ENCODE data around the gene KAZN.

The KAZN gene

DNA sequence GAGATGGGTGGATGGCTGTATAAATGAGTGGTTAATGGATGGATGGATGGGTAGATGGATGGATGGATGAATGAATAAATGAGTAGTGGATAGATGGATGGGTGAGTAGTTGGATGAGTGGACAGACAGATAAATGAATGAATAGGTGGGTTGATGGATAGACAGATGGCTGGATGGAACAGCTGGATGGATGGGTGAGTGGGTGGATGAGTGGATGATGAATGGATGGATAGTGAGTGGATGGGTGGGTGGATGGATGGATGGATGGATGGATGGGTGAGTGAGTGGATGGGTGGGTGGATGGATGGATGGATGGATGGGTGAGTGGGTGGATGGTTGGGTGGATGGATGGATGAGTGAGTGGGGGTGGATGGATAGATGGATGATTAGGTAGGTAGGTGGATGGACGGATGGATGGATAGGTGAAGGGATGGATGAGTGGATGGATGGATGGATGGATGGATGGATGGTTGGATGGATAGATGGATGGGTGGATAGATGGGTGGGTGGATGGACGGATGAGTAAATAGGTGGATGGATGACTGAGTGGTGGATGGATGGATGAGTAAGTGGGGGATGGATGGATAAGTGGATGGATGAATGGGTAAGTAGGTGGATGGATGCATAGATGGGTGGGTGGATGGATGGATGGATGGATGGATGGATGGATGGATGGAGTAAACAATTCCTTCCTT is 246.6 kb downstream of the KAZN start:
- TF ChIP-seq, protein P1, sequence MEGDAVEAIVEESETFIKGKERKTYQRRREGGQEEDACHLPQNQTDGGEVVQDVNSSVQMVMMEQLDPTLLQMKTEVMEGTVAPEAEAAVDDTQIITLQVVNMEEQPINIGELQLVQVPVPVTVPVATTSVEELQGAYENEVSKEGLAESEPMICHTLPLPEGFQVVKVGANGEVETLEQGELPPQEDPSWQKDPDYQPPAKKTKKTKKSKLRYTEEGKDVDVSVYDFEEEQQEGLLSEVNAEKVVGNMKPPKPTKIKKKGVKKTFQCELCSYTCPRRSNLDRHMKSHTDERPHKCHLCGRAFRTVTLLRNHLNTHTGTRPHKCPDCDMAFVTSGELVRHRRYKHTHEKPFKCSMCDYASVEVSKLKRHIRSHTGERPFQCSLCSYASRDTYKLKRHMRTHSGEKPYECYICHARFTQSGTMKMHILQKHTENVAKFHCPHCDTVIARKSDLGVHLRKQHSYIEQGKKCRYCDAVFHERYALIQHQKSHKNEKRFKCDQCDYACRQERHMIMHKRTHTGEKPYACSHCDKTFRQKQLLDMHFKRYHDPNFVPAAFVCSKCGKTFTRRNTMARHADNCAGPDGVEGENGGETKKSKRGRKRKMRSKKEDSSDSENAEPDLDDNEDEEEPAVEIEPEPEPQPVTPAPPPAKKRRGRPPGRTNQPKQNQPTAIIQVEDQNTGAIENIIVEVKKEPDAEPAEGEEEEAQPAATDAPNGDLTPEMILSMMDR (IDR thresholded peaks at IDR 0.05; ENCODE audit: borderline replicate concordance, control extremely low read depth, extremely low read depth, insufficient read depth, missing control alignments): no peak
- no peak for DNase-seq (ENCODE audit: low spot score)
- in situ Hi-C loops (cut with MboI; ENCODE audit: low sequenced_read_pairs, unreplicated experiment): no loop called here

DNA sequence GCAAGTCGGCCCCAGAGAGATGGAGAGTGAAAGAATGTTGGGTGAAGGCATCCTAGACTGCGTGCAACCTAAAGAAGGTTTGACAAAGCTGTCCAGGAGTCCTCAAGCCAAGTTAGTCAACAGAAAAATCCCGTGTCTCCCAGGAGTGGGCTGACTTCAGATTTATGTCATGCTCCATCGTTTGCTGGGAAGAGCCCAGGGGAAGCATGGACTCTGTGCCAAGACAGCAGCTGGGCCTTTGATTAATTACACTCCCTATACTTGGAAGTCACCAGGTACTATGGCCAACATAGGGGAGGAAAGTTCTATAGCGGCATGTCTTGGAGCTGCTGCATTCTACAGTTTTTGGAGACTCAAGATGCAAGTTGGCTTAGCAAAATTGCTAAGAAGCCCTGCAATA is 247.4 kb downstream of the KAZN start:
- TF ChIP-seq, protein P1 (IDR thresholded peaks at IDR 0.05; ENCODE audit: borderline replicate concordance, control extremely low read depth, extremely low read depth, insufficient read depth, missing control alignments): no peak
- in situ Hi-C loops (cut with MboI; ENCODE audit: low sequenced_read_pairs, unreplicated experiment): no loop called here

DNA sequence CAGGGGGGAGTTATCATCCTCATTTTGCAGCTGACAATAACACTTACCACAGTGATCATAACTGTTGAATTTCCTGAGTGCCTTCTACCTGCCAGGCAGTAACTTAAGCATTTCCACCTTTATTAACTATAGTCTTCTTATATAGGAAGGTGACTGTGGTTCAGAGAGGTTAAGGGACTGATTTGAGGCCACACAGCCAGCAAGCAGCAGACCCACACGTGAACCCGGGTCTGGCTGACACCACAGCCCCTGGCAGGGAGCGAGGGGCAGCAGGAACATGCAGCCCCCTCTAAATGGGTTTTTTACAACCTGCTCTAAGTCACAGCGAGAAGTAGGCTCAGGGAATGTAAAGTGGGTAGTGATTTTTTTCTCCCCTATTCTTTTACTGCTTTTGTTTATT is 248.2 kb downstream of the KAZN start:
- no peak for DNase-seq (ENCODE audit: low spot score)
- TF ChIP-seq, protein P1 (IDR thresholded peaks at IDR 0.05; ENCODE audit: borderline replicate concordance, control extremely low read depth, extremely low read depth, insufficient read depth, missing control alignments): no peak
- in situ Hi-C loops (cut with MboI; ENCODE audit: low sequenced_read_pairs, unreplicated experiment): no loop called here

More for the DNA sequence above, 247.4 kb downstream of the KAZN start:
- DNase-seq (ENCODE audit: low spot score): no peak

DNA sequence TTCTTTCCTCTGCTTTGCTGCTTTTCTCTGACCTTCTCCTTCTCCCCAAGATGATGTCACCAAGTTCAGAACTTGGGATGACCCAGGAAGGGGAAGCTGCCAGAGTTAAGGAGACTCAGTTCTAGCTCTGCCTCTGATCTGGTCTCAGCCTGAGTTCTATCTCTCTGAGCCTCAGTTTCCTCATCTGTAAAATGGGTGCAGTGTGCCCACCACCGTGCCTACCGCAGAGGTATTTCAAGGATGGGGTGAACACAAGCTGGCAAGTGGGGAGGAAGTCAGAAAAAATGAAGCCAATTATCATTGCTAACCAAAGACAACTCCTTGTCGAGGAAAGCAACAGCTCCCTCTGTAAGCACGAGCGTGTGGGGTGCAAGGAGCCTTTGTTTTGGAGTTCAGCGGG is 249.7 kb downstream of the KAZN start:
- TF ChIP-seq, protein P1 (IDR thresholded peaks at IDR 0.05; ENCODE audit: borderline replicate concordance, control extremely low read depth, extremely low read depth, insufficient read depth, missing control alignments): no peak
- DNase-seq (ENCODE audit: low spot score): no peak
- in situ Hi-C loops (cut with MboI; ENCODE audit: low sequenced_read_pairs, unreplicated experiment): no loop called here

DNA sequence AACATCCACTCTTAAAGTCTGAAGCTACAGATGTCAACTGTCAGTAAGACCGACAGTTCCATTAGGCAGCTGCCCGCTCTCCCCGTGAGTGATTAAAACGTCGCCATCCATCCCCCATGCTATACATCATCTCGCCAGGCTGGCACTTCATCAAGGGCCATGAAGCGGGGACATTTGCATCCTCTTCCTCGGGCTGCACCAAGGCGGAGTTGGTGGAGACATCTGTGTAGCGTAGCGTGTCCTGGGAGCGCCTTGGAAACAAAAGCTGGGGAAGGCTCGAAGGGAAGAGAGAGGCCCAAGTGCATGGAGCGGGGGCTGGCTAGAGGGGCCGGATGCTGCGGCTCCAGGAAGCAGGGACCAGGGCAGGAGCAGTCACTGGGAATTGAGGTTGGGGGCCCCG is 250.1 kb downstream of the KAZN start:
- DNase-seq (ENCODE audit: low spot score): no peak
- TF ChIP-seq, protein P1 (IDR thresholded peaks at IDR 0.05; ENCODE audit: borderline replicate concordance, control extremely low read depth, extremely low read depth, insufficient read depth, missing control alignments): no peak
- in situ Hi-C loops (cut with MboI; ENCODE audit: low sequenced_read_pairs, unreplicated experiment): no loop called here

DNA sequence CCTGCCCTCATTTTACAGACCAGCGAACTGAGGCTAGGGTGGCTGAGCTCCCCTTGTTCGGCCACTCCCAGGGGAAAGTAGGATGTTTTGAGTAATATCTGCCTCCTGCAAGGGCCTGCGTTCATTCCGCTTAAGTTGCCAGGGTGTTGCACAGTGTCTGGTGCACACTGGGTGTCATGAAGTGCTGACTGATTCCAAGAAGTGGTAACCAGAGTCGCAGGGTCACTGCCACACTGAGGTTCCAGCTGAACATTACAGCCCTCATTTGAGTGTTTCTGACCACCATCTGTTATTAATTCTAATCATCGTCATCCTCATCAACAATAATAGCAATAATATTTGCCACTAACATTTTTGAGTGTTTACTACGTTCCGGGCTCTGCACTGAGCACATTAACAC is 250.6 kb downstream of the KAZN start:
- TF ChIP-seq, protein P1 (IDR thresholded peaks at IDR 0.05; ENCODE audit: borderline replicate concordance, control extremely low read depth, extremely low read depth, insufficient read depth, missing control alignments): no peak
- no peak for DNase-seq (ENCODE audit: low spot score)
- in situ Hi-C loops (cut with MboI; ENCODE audit: low sequenced_read_pairs, unreplicated experiment): no loop called here
